ENCODE results near the gene OSR1. TPM values are rescaled to one million over a fixed set of nuclear protein-coding genes. Genes with fewer than 3 reads are reported as not detected.

Gene OSR1
- total and polyA plus RNA-seq, 2 of the 4 experiments (the other 2 are of a cell fraction): 12.4 to 48.0 TPM

- H3K14ac ChIP-seq (replicated peaks; ENCODE audit: low read depth, low read length): no peak overlapping the region
- H3K79me1 ChIP-seq (ENCODE audit: low read depth in 1 of 2, low read length in 2 of 2): peaks cover 19 to 59% of the 10 kb centered on the region in 2 experiments
- H2AK9ac ChIP-seq (replicated peaks; ENCODE audit: low read depth, low read length, poor library complexity): no peak overlapping the region
- H4K8ac ChIP-seq (ENCODE audit: low read depth in 2 of 2, low read length in 2 of 2): no peak overlapping the region
- H3K4me1 ChIP-seq (ENCODE audit: control insufficient read depth, insufficient read depth, low read length): peaks cover 11% of the 10 kb centered on the region
- H2BK15ac ChIP-seq (ENCODE audit: low read depth, low read length): no peak overlapping the region
- peaks cover 45% of the 10 kb centered on the region for H3K36me3 ChIP-seq (ENCODE audit: control insufficient read depth, insufficient read depth, low read length)
- no peak overlapping the region for H2AFZ ChIP-seq (replicated peaks; ENCODE audit: low read length, poor library complexity)
- intact Hi-C loops (cut with micrococcal nuclease) (no loop called here), dilution Hi-C loops (cut with HindIII; ENCODE audit: low sequenced_read_pairs, unreplicated experiment) (no loop called here), in situ Hi-C loops (cut with MboI; ENCODE audit: low sequenced_read_pairs) (loop anchor here (10.0 kb wide), 1 partner anchor 227 kb away; no protein-coding TSS in a partner anchor)
- no peak overlapping the region for H3K4me3 ChIP-seq (ENCODE audit: insufficient read depth, low read depth, low read length)
- no peak overlapping the region for H3K4me2 ChIP-seq (ENCODE audit: low read depth, low read length)
- WGBS, 2 experiments (ENCODE audit: extremely low coverage in 2 of 2, insufficient read length in 1 of 2): no CpG with 5 or more reads among the region's 29 CpGs
- no peak overlapping the region for H3K27ac ChIP-seq (ENCODE audit: insufficient read depth, low read length)
- POLR2A ChIA-PET (ENCODE audit: unreplicated experiment): no interaction called here
- H2BK5ac ChIP-seq (ENCODE audit: low read depth, low read length, poor library complexity, severe bottlenecking): no peak overlapping the region
- CTCF ChIA-PET: interaction anchor here (0.5 kb wide), 2 partner anchors 271 to 831 kb away, joined by 3 read pairs; no protein-coding TSS in a partner anchor
- H3K27me3 ChIP-seq (ENCODE audit: control insufficient read depth, insufficient read depth, low read length): no peaks in the 10 kb centered on the region
- DNase-seq (no peak), ATAC-seq (ENCODE audit: low read depth) (no peak)
- peaks cover 16% of the 10 kb centered on the region for H3K9me1 ChIP-seq (ENCODE audit: insufficient read depth, low read length)
- H3K23ac ChIP-seq (ENCODE audit: low read depth, low read length): peak overlapping the region; percentile 34; the same call in 1 of the 2 replicates
- H2BK120ac ChIP-seq (ENCODE audit: low read depth, low read length): no peak overlapping the region
- H3K18ac ChIP-seq (ENCODE audit: low read depth, low read length): no peak overlapping the region
- no peak overlapping the region for H3K56ac ChIP-seq (ENCODE audit: extremely low read depth, insufficient read depth, low read length)
- no peak overlapping the region for H4K91ac ChIP-seq (ENCODE audit: insufficient read depth, low read depth, low read length)
- H3K4ac ChIP-seq (ENCODE audit: low read depth, low read length): peak overlapping the region; percentile 7; the same call in 1 of the 2 replicates
- no peak overlapping the region for H2AK5ac ChIP-seq (ENCODE audit: low read depth, low read length)
- H4K20me1 ChIP-seq (ENCODE audit: insufficient read depth, low read length): peaks cover 36% of the 10 kb centered on the region
- H3K9ac ChIP-seq (ENCODE audit: low read depth, low read length): no peak overlapping the region
- H4K5ac ChIP-seq (ENCODE audit: low read depth, low read length): no peak overlapping the region
- H3K9me3 ChIP-seq (ENCODE audit: control insufficient read depth, insufficient read depth, low read length): no peaks in the 10 kb centered on the region
- H2BK20ac ChIP-seq (ENCODE audit: low read depth, low read length): no peak overlapping the region
- BruUV-seq (replicated peaks): no TSS peak
- TF ChIP-seq CEBPB (IDR thresholded peaks at IDR 0.05; ENCODE audit: low read depth, low read length) (peak; percentile 77), MAFK (IDR thresholded peaks at IDR 0.05; ENCODE audit: low read depth, low read length) (no peak)
Observed at GRCh38 chr2:19351899-19352697, 6.3 kb downstream of the OSR1 start.

Data from IMR-90 (cell line).